Breast epithelium (tissue), 4 donors: ENCODE measurements around the gene ZNF385A. TPM values are rescaled to one million over a fixed set of nuclear protein-coding genes. Genes with fewer than 3 reads are reported as not detected.

Experiments
- DNase-seq, 2 donors: peaks; one replicate each; pipeline ENCODE4 v3.0.0-alpha.2; 2019; ENCODE audit warnings: low spot score in 2 of 2
- H3K27ac ChIP-seq, 2 donors: fragments of 200-600 bp; sonication (generic) in 1 of 2; one replicate each; pipeline ENCODE4 v1.5.1; 2016 to 2019; ENCODE audit warnings: mild to moderate bottlenecking in 1 of 2
- H3K27me3 ChIP-seq, 2 donors: fragments of 200-600 bp; sonication (generic) in 1 of 2; one replicate each; pipeline versions ENCODE4 v1.5.1 to v1.6.0; 2017 to 2019; ENCODE audit warnings: control low read depth in 1 of 2, mild to moderate bottlenecking in 1 of 2
- H3K36me3 ChIP-seq: fragments of 200-600 bp; one replicate; pipeline ENCODE4 v1.5.1; 2019
- H3K4me1 ChIP-seq, 2 donors: fragments of 200-600 bp; sonication (generic); one replicate each; pipeline ENCODE4 v1.5.1; 2016 to 2019; ENCODE audit warnings: control low read depth in 1 of 2
- H3K4me3 ChIP-seq, 3 donors: fragments of 200-600 bp; sonication (generic); 1 replicate in 2 of 3; 2 replicates in 1 of 3; pipeline ENCODE4 v1.5.1; 2016 to 2019; ENCODE audit warnings: mild to moderate bottlenecking in 3 of 3, moderate library complexity in 2 of 3
- H3K9me3 ChIP-seq, 2 donors: fragments of 200-600 bp; sonication (generic) in 1 of 2; one replicate each; pipeline ENCODE4 v1.5.1; 2016 to 2019; ENCODE audit warnings: control low read depth in 1 of 2
- CTCF ChIP-seq, 3 donors: fragments of 450-650 bp; IDR thresholded peaks; one replicate each; pipeline ENCODE4 v1.5.1; 2016 to 2017; ENCODE audit warnings: antibody characterized with exemption in 3 of 3, mild to moderate bottlenecking in 3 of 3, moderate library complexity in 3 of 3
- POLR2A ChIP-seq: fragments of 450-650 bp; IDR thresholded peaks from one replicate; pipeline ENCODE4 v1.6.1; 2016; ENCODE audit warnings: antibody characterized with exemption, mild to moderate bottlenecking, moderate library complexity
- POLR2AphosphoS5 ChIP-seq, 3 donors: sonication (generic); formaldehyde crosslinking; IDR thresholded peaks; one replicate each; pipeline ENCODE4 v1.6.1; 2017; ENCODE audit warnings: antibody characterized with exemption in 3 of 3
- intact Hi-C: fragments of 100-400 bp; cut with DNase I; formaldehyde crosslinking; loops from one replicate; pipeline ENCODE4 v1.15.1; 2023; ENCODE audit warnings: low total_unique reads
- total RNA-seq, 3 donors: library from RNA; depleted of rRNA; stranded (reverse); fragments of >200 nt; gene quantifications; one replicate each; pipeline ENCODE4 v1.1.0, GENCODE V29; 2016

The ZNF385A gene
- total RNA-seq, 3 donors from 2014 or later: 8.9 to 18.4 (median 10.5) TPM

GRCh38 chr12:54418441-54419087, 34.0 kb upstream of the ZNF385A start:
- no peak for DNase-seq
- TF ChIP-seq CTCF (IDR thresholded peaks at IDR 0.05) (no peak), POLR2AphosphoS5 (IDR thresholded peaks at IDR 0.05) (no peak)
- H3K4me1 ChIP-seq: no peaks in the 10 kb centered on the region

GRCh38 chr12:54417712-54418440, 33.3 kb upstream of the ZNF385A start:
- TF ChIP-seq POLR2A (no peak), POLR2AphosphoS5 (IDR thresholded peaks at IDR 0.05) (no peak), CTCF (IDR thresholded peaks at IDR 0.05) (no peak)
- DNase-seq: no peak
- Histone ChIP-seq H3K27ac (peak overlapping the region; percentile 89 to 90), H3K9me3 (no peaks in the 10 kb centered on the region), H3K27me3 (no peaks in the 10 kb centered on the region), H3K36me3 (no peaks in the 10 kb centered on the region), H3K4me3 (peak overlapping the region; percentile 80 to 99 (median 87)), H3K4me1 (peaks cover 0 to 1% of the 10 kb centered on the region in 2 donors)
- intact Hi-C loops: no loop called here

More at GRCh38 chr12:54418441-54419087, 34.0 kb upstream of the ZNF385A start:
- Histone ChIP-seq H3K4me3 (peak overlapping the region; percentile 80 to 99 (median 87)), H3K9me3 (no peaks in the 10 kb centered on the region), H3K36me3 (no peaks in the 10 kb centered on the region), H3K27ac (peak overlapping the region; percentile 89 to 90), H3K27me3 (no peaks in the 10 kb centered on the region)
- intact Hi-C loops: no loop called here

- intact Hi-C loops: no loop called here
- TF ChIP-seq CTCF (IDR thresholded peaks at IDR 0.05) (no peak), POLR2A (no peak), POLR2AphosphoS5 (IDR thresholded peaks at IDR 0.05) (no peak)
- peak overlapping the region; percentile 80 to 99 (median 87) for H3K4me3 ChIP-seq
- no peak for DNase-seq
- H3K9me3 ChIP-seq: no peaks in the 10 kb centered on the region
- H3K4me1 ChIP-seq: peaks cover 0 to 5% of the 10 kb centered on the region in 2 donors
- H3K36me3 ChIP-seq: no peaks in the 10 kb centered on the region
- no peaks in the 10 kb centered on the region for H3K27me3 ChIP-seq
- peak overlapping the region; percentile 89 to 90 for H3K27ac ChIP-seq
Measured at GRCh38 chr12:54416687-54417603, 32.4 kb upstream of the ZNF385A start.

- H3K27me3 ChIP-seq: no peaks in the 10 kb centered on the region
- H3K4me1 ChIP-seq: peaks cover 0 to 5% of the 10 kb centered on the region in 2 donors
- no peak for DNase-seq
- H3K27ac ChIP-seq: peak overlapping the region; percentile 9 to 22
- H3K9me3 ChIP-seq: no peaks in the 10 kb centered on the region
- peak overlapping the region in 2 of 3 donors; percentile 3 to 80 for H3K4me3 ChIP-seq
- no peaks in the 10 kb centered on the region for H3K36me3 ChIP-seq
- no peak for TF ChIP-seq POLR2AphosphoS5 (IDR thresholded peaks at IDR 0.05)
- TF ChIP-seq CTCF (IDR thresholded peaks at IDR 0.05): no peak
- no peak for TF ChIP-seq POLR2A
- intact Hi-C loops: no loop called here
Measured at GRCh38 chr12:54415221-54415929, 30.8 kb upstream of the ZNF385A start.
